ENCODE data around the gene TTLL4.

- TF ChIP-seq CTCF (IDR thresholded peaks at IDR 0.05) (no peak), CHD2 (IDR thresholded peaks at IDR 0.05; ENCODE audit: low read length, partially characterized antibody) (no peak), REST (IDR thresholded peaks at IDR 0.05) (no peak), MAFK (IDR thresholded peaks at IDR 0.05; ENCODE audit: partially characterized antibody) (no peak), RFX5 (IDR thresholded peaks at IDR 0.05) (no peak), SMC3 (IDR thresholded peaks at IDR 0.05) (no peak)
- TF ChIP-seq, protein P1, sequence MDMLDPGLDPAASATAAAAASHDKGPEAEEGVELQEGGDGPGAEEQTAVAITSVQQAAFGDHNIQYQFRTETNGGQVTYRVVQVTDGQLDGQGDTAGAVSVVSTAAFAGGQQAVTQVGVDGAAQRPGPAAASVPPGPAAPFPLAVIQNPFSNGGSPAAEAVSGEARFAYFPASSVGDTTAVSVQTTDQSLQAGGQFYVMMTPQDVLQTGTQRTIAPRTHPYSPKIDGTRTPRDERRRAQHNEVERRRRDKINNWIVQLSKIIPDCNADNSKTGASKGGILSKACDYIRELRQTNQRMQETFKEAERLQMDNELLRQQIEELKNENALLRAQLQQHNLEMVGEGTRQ (IDR thresholded peaks at IDR 0.05), result no peak
Observed at GRCh38 chr2:218701806-218702205, 8.8 kb upstream of the TTLL4 start.
